Right lobe of liver (tissue), 6 donors: ENCODE measurements around the gene FANCE. TPM values are rescaled to one million over a fixed set of nuclear protein-coding genes. Genes with fewer than 3 reads are reported as not detected.

Experiments used
- ATAC-seq, 4 donors: fragments of 200-7000 bp; cut with Tn5 transposase; one replicate each; pipeline ENCODE4 v1.9.1; 2020; ENCODE audit warnings: mild to moderate bottlenecking in 4 of 4, moderate library complexity in 4 of 4
- DNase-seq, 3 donors: peaks; one replicate each; pipeline ENCODE4 v3.0.0-alpha.2; 2020
- H3K27ac ChIP-seq, 3 donors: fragments of 200-600 bp; one replicate each; pipeline ENCODE4 v1.8.0; 2022
- H3K27me3 ChIP-seq, 2 donors: fragments of 200-600 bp; one replicate each; pipeline ENCODE4 v1.8.0; 2022
- H3K36me3 ChIP-seq, 4 donors: fragments of 200-600 bp; sonication (generic) in 1 of 4; one replicate each; pipeline versions ENCODE4 v1.5.1 to v1.8.0; 2017 to 2022; ENCODE audit warnings: control low read depth in 1 of 4
- H3K4me1 ChIP-seq, 4 donors: fragments of 200-600 bp; sonication (generic) in 1 of 4; one replicate each; pipeline versions ENCODE4 v1.5.1 to v1.8.0; 2017 to 2022; ENCODE audit warnings: control low read depth in 1 of 4
- H3K4me3 ChIP-seq, 3 donors: fragments of 200-600 bp; one replicate each; pipeline ENCODE4 v1.8.0; 2022
- H3K9me3 ChIP-seq, 4 donors: fragments of 200-600 bp; sonication (generic) in 1 of 4; one replicate each; pipeline versions ENCODE4 v1.5.1 to v1.8.0; 2017 to 2022; ENCODE audit warnings: control low read depth in 1 of 4
- CTCF ChIP-seq, 4 donors: fragments of 200-600 bp in 3 of 4; fragments of 450-650 bp in 1 of 4; IDR thresholded peaks; one replicate each; pipeline versions ENCODE4 v1.5.1 to v1.8.0; 2016 to 2022; ENCODE audit warnings: antibody characterized with exemption in 4 of 4, mild to moderate bottlenecking in 2 of 4
- POLR2A ChIP-seq: fragments of 450-650 bp; IDR thresholded peaks from one replicate; pipeline ENCODE4 v1.6.1; 2017; ENCODE audit warnings: antibody characterized with exemption, mild to moderate bottlenecking
- WGBS: methylation state at CpG from one replicate; pipeline ENCODE4 v1.1.6; 2018; ENCODE audit warnings: low coverage, low lambda C conversion rate; ENCODE audit not compliant: insufficient coverage; ENCODE audit errors: missing lambda C conversion rate; 5-methylcytosine and 5-hydroxymethylcytosine counted together
- intact Hi-C, 2 donors: fragments of 100-400 bp; cut with DNase I; formaldehyde crosslinking; loops; one replicate each; pipeline versions ENCODE4 v1.11.2 to v1.14.1; 2022
- long read RNA-seq: library from polyadenylated mRNA; unstranded; transcript quantifications from one replicate; pipeline ENCODE4 v2.0.0, GENCODE V29; 2019
- total RNA-seq, 6 experiments: library from RNA; depleted of rRNA in 2 of 6; stranded (reverse); fragments of >200 nt in 2 of 6; fragmentation: NEBNext Ultra II Directional in 3 of 6; extraction: Animal tissue kit (Norgen Biotek cat#: 25700) in 3 of 6; gene quantifications; one replicate each; pipeline versions ENCODE4 v1.1.0 to v1.2.4, GENCODE V29; 2016 to 2023
- donor health status: DM: no; HTN: yes; CAD: no.
- donor health status: DM: no; HTN: no; CAD: no.
- donor health status: DM: no; HTN: no; CAD: no.
- donor health status: DM: no; HTN: yes; CAD: no.
- donor health status: DM: no; HTN: yes; CAD: no.

FANCE gene
- 1 to 10 TPM in 3 of 6 experiments, under 1 TPM in 3; 0.44 to 1.7 (median 0.95) TPM for total RNA-seq
- long read RNA-seq, result 0 reads

GRCh38 chr6:35452183-35453090 lies at the start of gene FANCE:
Gene FANCE (plus strand): TSS chr6:35452338. CDS start chr6:35452546, 208 bp downstream.
- WGBS, result 11% methylated on average over 39 of the region's 87 CpGs
- ATAC-seq, result peak; percentile 96 to 98 (median 96)

GRCh38 chr6:35402856-35403191 lies 49.3 kb upstream of the FANCE start:
- 32% methylated on average over 4 of the region's 5 CpGs for WGBS
- intact Hi-C loops, result no loop called here
- ATAC-seq, result no peak

More at GRCh38 chr6:35452183-35453090, at the start of gene FANCE:
- Histone ChIP-seq H3K4me1 (peaks cover 0 to 21% (median 0%) of the 10 kb centered on the region in 4 donors), H3K4me3 (peak within 1 kb of the TSS; percentile 64 to 88 (median 64)), H3K9me3 (no peaks in the 10 kb centered on the region), H3K36me3 (no peaks in the 10 kb centered on the region), H3K27ac (no peak within 1 kb of the TSS), H3K27me3 (no peaks in the 10 kb centered on the region)
- peak; percentile 95 to 97 (median 96) for DNase-seq
- intact Hi-C loops, result loop anchor here in 1 of 2 donors (5.0 kb wide), 1 partner anchor 110 kb away; the partner anchor contains the start of gene PPARD
- peak; percentile 16 for TF ChIP-seq POLR2A
- no peak for TF ChIP-seq CTCF (IDR thresholded peaks at IDR 0.05)

GRCh38 chr6:35403544-35404442 lies 48.3 kb upstream of the FANCE start:
- H3K4me1 ChIP-seq, result peaks cover 0 to 35% (median 19%) of the 10 kb centered on the region in 4 donors
- H3K9me3 ChIP-seq, result no peaks in the 10 kb centered on the region
- H3K4me3 ChIP-seq, result no peak overlapping the region
- no peaks in the 10 kb centered on the region for H3K27me3 ChIP-seq
- no peak overlapping the region for H3K27ac ChIP-seq
- no peak for TF ChIP-seq POLR2A
- no peak for TF ChIP-seq CTCF (IDR thresholded peaks at IDR 0.05)
- no peak for ATAC-seq
- no peaks in the 10 kb centered on the region for H3K36me3 ChIP-seq
- intact Hi-C loops, result no loop called here
- 90% methylated on average over 6 of the region's 8 CpGs for WGBS
- no peak for DNase-seq

More at GRCh38 chr6:35402856-35403191, 49.3 kb upstream of the FANCE start:
- DNase-seq, result no peak
- Histone ChIP-seq H3K4me3 (peak overlapping the region in 1 of 3 donors; percentile 16), H3K9me3 (no peaks in the 10 kb centered on the region), H3K27ac (no peak overlapping the region), H3K27me3 (no peaks in the 10 kb centered on the region), H3K36me3 (no peaks in the 10 kb centered on the region), H3K4me1 (peaks cover 0 to 35% (median 19%) of the 10 kb centered on the region in 4 donors)
- TF ChIP-seq CTCF (IDR thresholded peaks at IDR 0.05) (no peak), POLR2A (no peak)

GRCh38 chr6:35406711-35407485 lies 45.2 kb upstream of the FANCE start:
- H3K4me3 ChIP-seq, result no peak overlapping the region
- no peak overlapping the region for H3K27ac ChIP-seq
- H3K36me3 ChIP-seq, result no peaks in the 10 kb centered on the region
- no peak for ATAC-seq
- 96% methylated on average over 8 of the region's 20 CpGs for WGBS
- H3K27me3 ChIP-seq, result no peaks in the 10 kb centered on the region
- no peaks in the 10 kb centered on the region for H3K9me3 ChIP-seq
- DNase-seq, result no peak
- peaks cover 0 to 20% (median 11%) of the 10 kb centered on the region in 4 donors for H3K4me1 ChIP-seq
- intact Hi-C loops, result no loop called here
- TF ChIP-seq CTCF (IDR thresholded peaks at IDR 0.05) (no peak), POLR2A (no peak)
